Neuronal stem cell (in vitro differentiated cells): ENCODE measurements around the gene PRPF6.

Experiments used
- DNase-seq: peaks from one replicate; pipeline ENCODE4 v3.0.0-alpha.2; 2013; ENCODE audit warnings: low spot score
- H2AFZ ChIP-seq: one replicate; pipeline ENCODE4 v1.6.1; 2013; ENCODE audit warnings: mild to moderate bottlenecking, low read length, inconsistent platforms
- H2AK5ac ChIP-seq: 2 replicates; pipeline ENCODE4 v1.6.1; 2013; ENCODE audit warnings: low read depth, mild to moderate bottlenecking, inconsistent platforms, low read length, moderate library complexity, mixed read lengths
- H2BK120ac ChIP-seq: 2 replicates; pipeline ENCODE4 v1.6.1; 2013; ENCODE audit warnings: low read depth, mild to moderate bottlenecking, inconsistent platforms, low read length, moderate library complexity, mixed read lengths
- H2BK12ac ChIP-seq: one replicate; pipeline ENCODE4 v1.6.1; 2013; ENCODE audit warnings: low read length, inconsistent platforms
- H2BK15ac ChIP-seq: 2 replicates; pipeline ENCODE4 v1.6.1; 2013; ENCODE audit warnings: mild to moderate bottlenecking, low read length, inconsistent platforms, mixed read lengths
- H2BK5ac ChIP-seq: one replicate; pipeline ENCODE4 v1.6.1; 2013; ENCODE audit warnings: inconsistent platforms, mild to moderate bottlenecking, low read length, moderate library complexity
- H3K14ac ChIP-seq: one replicate; pipeline ENCODE4 v1.6.1; 2013; ENCODE audit warnings: low read length, inconsistent platforms
- H3K18ac ChIP-seq: 2 replicates; pipeline ENCODE4 v1.6.1; 2013; ENCODE audit warnings: low read length, inconsistent platforms
- H3K23ac ChIP-seq: 2 replicates; pipeline ENCODE4 v1.6.1; 2013; ENCODE audit warnings: low read depth, mild to moderate bottlenecking, mixed read lengths, low read length, inconsistent platforms; ENCODE audit not compliant: poor library complexity
- H3K27ac ChIP-seq: replicated peaks from 3 replicates; pipeline ENCODE4 v1.5.1; 2013; ENCODE audit warnings: low read length, inconsistent platforms
- H3K27me3 ChIP-seq, 3 experiments: 2 replicates each; pipeline ENCODE4 v1.6.1; 2013; ENCODE audit warnings: low read length in 3 of 3, mild to moderate bottlenecking in 2 of 3, inconsistent platforms in 1 of 3, low read depth in 1 of 3, mixed read lengths in 1 of 3, moderate library complexity in 1 of 3; ENCODE audit not compliant: control insufficient read depth in 3 of 3, insufficient read depth in 3 of 3
- H3K36me3 ChIP-seq, 2 donors: replicated peaks in 1 of 2; 2 replicates each; pipeline ENCODE4 v1.6.1; 2013; ENCODE audit warnings: low read length in 2 of 2; ENCODE audit not compliant: control insufficient read depth in 2 of 2, insufficient read depth in 2 of 2
- H3K4ac ChIP-seq: 2 replicates; pipeline ENCODE4 v1.6.1; 2013; ENCODE audit warnings: inconsistent platforms, mild to moderate bottlenecking, low read length, moderate library complexity
- H3K4me1 ChIP-seq, 2 donors: 1 replicate in 1 of 2; 2 replicates in 1 of 2; pipeline ENCODE4 v1.6.1; 2013; ENCODE audit warnings: low read length in 2 of 2, low read depth in 1 of 2; ENCODE audit not compliant: control insufficient read depth in 2 of 2, insufficient read depth in 1 of 2
- H3K4me2 ChIP-seq: one replicate; pipeline ENCODE4 v1.6.1; 2013; ENCODE audit warnings: mild to moderate bottlenecking, low read length, inconsistent platforms; ENCODE audit not compliant: insufficient read depth, poor library complexity, severe bottlenecking
- H3K4me3 ChIP-seq, 2 donors: 2 replicates each; pipeline ENCODE4 v1.5.1; 2013; ENCODE audit warnings: low read length in 2 of 2, mild to moderate bottlenecking in 2 of 2, inconsistent platforms in 1 of 2, moderate library complexity in 1 of 2
- H3K79me1 ChIP-seq: one replicate; pipeline ENCODE4 v1.6.1; 2013; ENCODE audit warnings: low read depth, mild to moderate bottlenecking, inconsistent platforms, low read length, moderate library complexity
- H3K9ac ChIP-seq: one replicate; pipeline ENCODE4 v1.6.1; 2013; ENCODE audit warnings: mild to moderate bottlenecking, low read depth, low read length, inconsistent platforms; ENCODE audit not compliant: poor library complexity
- H3K9me3 ChIP-seq, 2 donors: replicated peaks in 1 of 2; 2 replicates each; pipeline versions ENCODE3 to v1.6.1; 2013; ENCODE audit warnings: low read length in 2 of 2, mild to moderate bottlenecking in 2 of 2, inconsistent platforms in 1 of 2, low read depth in 1 of 2, mixed read lengths in 1 of 2, moderate library complexity in 1 of 2; ENCODE audit not compliant: control insufficient read depth in 2 of 2, insufficient read depth in 1 of 2
- H4K8ac ChIP-seq: one replicate; pipeline ENCODE4 v1.6.1; 2013; ENCODE audit warnings: low read depth, mild to moderate bottlenecking, inconsistent platforms, low read length, moderate library complexity
- H4K91ac ChIP-seq: one replicate; pipeline ENCODE4 v1.6.1; 2013; ENCODE audit warnings: low read length, low read depth, mild to moderate bottlenecking, inconsistent platforms; ENCODE audit not compliant: poor library complexity
- WGBS, 2 donors: extraction: QIAGEN DNeasy Blood & Tissue Kit; methylation state at CpG; one replicate each; pipeline ENCODE4 v1.1.7; 2013; ENCODE audit warnings: missing lambda C conversion rate in 2 of 2, mixed read lengths in 1 of 2; ENCODE audit not compliant: insufficient read length in 2 of 2, insufficient replicate concordance in 1 of 2; ENCODE audit errors: extremely low coverage in 2 of 2; 5-methylcytosine and 5-hydroxymethylcytosine counted together

Gene PRPF6

GRCh38 chr20:64039293-64040160 is 58.6 kb downstream of the PRPF6 start:
- H2BK120ac ChIP-seq, result no peak overlapping the region
- H3K9me3 ChIP-seq, result no peaks in the 10 kb centered on the region
- peaks cover 0 to 10% of the 10 kb centered on the region in 2 donors for H3K36me3 ChIP-seq
- H3K4ac ChIP-seq, result no peak overlapping the region
- no peaks in the 10 kb centered on the region for H3K79me1 ChIP-seq
- H2BK15ac ChIP-seq, result no peak overlapping the region
- no peak overlapping the region for H2BK12ac ChIP-seq
- peak overlapping the region; percentile 65 for H3K18ac ChIP-seq
- H3K27ac ChIP-seq, result no peak overlapping the region
- H3K23ac ChIP-seq, result peak overlapping the region; percentile 16
- H3K9ac ChIP-seq, result no peak overlapping the region
- no peak overlapping the region for H2BK5ac ChIP-seq
- DNase-seq, result no peak
- H3K27me3 ChIP-seq, result peaks cover 31 to 72% (median 55%) of the 10 kb centered on the region in 3 experiments
- peak overlapping the region; percentile 94 for H2AK5ac ChIP-seq
- no peak overlapping the region for H3K14ac ChIP-seq
- peak overlapping the region; percentile 77 for H3K4me2 ChIP-seq
- no peak overlapping the region for H4K8ac ChIP-seq
- peaks cover 16 to 29% of the 10 kb centered on the region in 2 donors for H3K4me1 ChIP-seq
- H2AFZ ChIP-seq, result peak overlapping the region; percentile 99
- H3K4me3 ChIP-seq, result peak overlapping the region in 1 of 2 donors; percentile 51
- WGBS, 2 donors, result no CpG with 5 or more reads among the region's 17 CpGs
- no peak overlapping the region for H4K91ac ChIP-seq

DNA sequence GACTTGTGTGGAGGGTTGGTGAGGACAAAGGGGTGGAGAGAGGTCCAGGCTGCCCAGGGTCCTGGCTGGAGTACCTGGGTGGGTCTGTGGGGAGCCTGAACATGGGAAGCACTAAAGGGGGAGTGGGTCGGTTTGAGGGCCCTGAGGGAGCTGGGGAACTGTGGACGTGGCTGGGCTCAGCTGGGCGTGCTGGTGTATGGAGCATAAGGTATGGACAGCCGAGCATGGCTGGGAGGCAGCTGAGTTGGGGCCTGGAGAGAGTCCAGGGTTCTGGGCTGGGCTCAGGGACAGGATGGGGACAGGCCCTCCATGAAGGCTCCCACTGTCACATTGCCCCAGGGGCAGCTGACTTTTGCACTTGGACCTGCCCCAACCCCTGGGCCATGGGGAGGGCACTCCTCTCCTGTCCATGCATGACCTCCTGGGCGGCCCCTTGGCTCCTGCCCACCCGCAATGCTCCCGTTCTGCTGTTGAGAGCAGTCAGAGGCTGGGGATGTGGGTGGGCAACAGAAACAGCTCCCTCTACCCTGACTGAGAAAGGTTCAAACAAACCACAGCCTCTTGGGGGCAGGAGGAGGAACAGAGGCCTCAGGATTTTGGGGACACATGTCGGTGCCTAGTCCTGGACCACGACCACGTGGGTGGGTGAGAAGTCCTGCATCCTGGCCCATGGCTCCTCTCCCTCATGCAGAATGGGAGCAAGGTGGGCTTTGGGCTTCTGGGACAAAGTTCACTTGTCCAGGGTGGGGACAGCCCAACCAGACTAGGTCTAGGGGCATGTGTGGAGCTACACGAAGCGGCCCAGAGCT is 59.5 kb downstream of the PRPF6 start:
- Histone ChIP-seq H2BK5ac (no peak overlapping the region), H2BK120ac (no peak overlapping the region), H3K23ac (no peak overlapping the region), H3K9me3 (no peaks in the 10 kb centered on the region), H3K79me1 (no peaks in the 10 kb centered on the region), H2BK15ac (no peak overlapping the region), H3K27ac (no peak overlapping the region), H3K9ac (no peak overlapping the region), H3K18ac (no peak overlapping the region), H4K8ac (no peak overlapping the region), H3K14ac (peak overlapping the region; percentile 64), H2AFZ (no peak overlapping the region), H3K4ac (no peak overlapping the region), H3K4me3 (no peak overlapping the region), H3K27me3 (peaks cover 31 to 81% (median 64%) of the 10 kb centered on the region in 3 experiments), H2BK12ac (no peak overlapping the region), H2AK5ac (peak overlapping the region; percentile 94), H3K4me2 (no peak overlapping the region), H3K36me3 (peaks cover 0 to under 1% of the 10 kb centered on the region in 2 donors), H4K91ac (no peak overlapping the region), H3K4me1 (peaks cover 16 to 29% of the 10 kb centered on the region in 2 donors)
- no CpG with 5 or more reads among the region's 12 CpGs for WGBS, 2 donors
- no peak for DNase-seq

- no peak overlapping the region for H3K23ac ChIP-seq
- no peak overlapping the region for H3K4me3 ChIP-seq
- peak overlapping the region; percentile 0 for H2BK15ac ChIP-seq
- no peak for DNase-seq
- no peak overlapping the region for H3K18ac ChIP-seq
- WGBS, 2 donors, result no CpG with 5 or more reads among the region's 15 CpGs
- no peak overlapping the region for H3K4ac ChIP-seq
- no peaks in the 10 kb centered on the region for H3K79me1 ChIP-seq
- H3K14ac ChIP-seq, result no peak overlapping the region
- H2AFZ ChIP-seq, result peak overlapping the region; percentile 88
- no peak overlapping the region for H4K8ac ChIP-seq
- no peaks in the 10 kb centered on the region for H3K36me3 ChIP-seq
- H3K27ac ChIP-seq, result no peak overlapping the region
- no peak overlapping the region for H3K4me2 ChIP-seq
- no peak overlapping the region for H2AK5ac ChIP-seq
- H3K27me3 ChIP-seq, result peaks cover 32 to 88% (median 72%) of the 10 kb centered on the region in 3 experiments
- no peak overlapping the region for H2BK120ac ChIP-seq
- H4K91ac ChIP-seq, result no peak overlapping the region
- H3K9ac ChIP-seq, result no peak overlapping the region
- H3K9me3 ChIP-seq, result no peaks in the 10 kb centered on the region
- no peak overlapping the region for H2BK5ac ChIP-seq
- no peak overlapping the region for H2BK12ac ChIP-seq
- peaks cover 15 to 25% of the 10 kb centered on the region in 2 donors for H3K4me1 ChIP-seq
These were observed 60.3 kb downstream of the PRPF6 start for GRCh38 chr20:64041040-64041780.
